CD14-positive monocyte (primary cell): ENCODE results near the gene ZNF101. TPM values are rescaled to one million over a fixed set of nuclear protein-coding genes. Genes with fewer than 3 reads are reported as not detected.
A peak's percentile ranks its signal among the peaks of the same experiment; 100 is the strongest.

Source experiments
- DNase-seq, 3 donors: peaks; one replicate each; pipeline ENCODE4 v3.0.0-alpha.2; 2011 to 2022
- H2AFZ ChIP-seq: 2 replicates; pipeline ENCODE4 v1.6.0; 2012; ENCODE audit warnings: mild to moderate bottlenecking, low read depth, low read length, inconsistent platforms; ENCODE audit not compliant: insufficient read depth, poor library complexity, severe bottlenecking
- H3K27ac ChIP-seq, 2 donors: 1 replicate in 1 of 2; 2 replicates in 1 of 2; pipeline ENCODE4 v1.5.1; 2012 to 2013; ENCODE audit warnings: low read length in 2 of 2, control low read depth in 1 of 2, inconsistent platforms in 1 of 2, low read depth in 1 of 2, mild to moderate bottlenecking in 1 of 2
- H3K27me3 ChIP-seq, 2 donors: one replicate each; pipeline versions ENCODE4 v1.6.0 to v1.6.1; 2011 to 2013; ENCODE audit warnings: low read length in 2 of 2; ENCODE audit not compliant: control insufficient read depth in 2 of 2, insufficient read depth in 2 of 2
- H3K36me3 ChIP-seq, 2 donors: replicated peaks in 1 of 2; 1 replicate in 1 of 2; 2 replicates in 1 of 2; pipeline versions ENCODE4 v1.5.1 to v1.6.1; 2012 to 2013; ENCODE audit warnings: low read length in 2 of 2, control low read depth in 1 of 2, inconsistent platforms in 1 of 2, mild to moderate bottlenecking in 1 of 2; ENCODE audit not compliant: insufficient read depth in 2 of 2, control insufficient read depth in 1 of 2
- H3K4me1 ChIP-seq, 2 donors: 1 replicate in 1 of 2; 2 replicates in 1 of 2; pipeline versions ENCODE4 v1.5.1 to v1.6.1; 2012 to 2013; ENCODE audit warnings: low read length in 2 of 2, control low read depth in 1 of 2, inconsistent platforms in 1 of 2, mild to moderate bottlenecking in 1 of 2, moderate library complexity in 1 of 2; ENCODE audit not compliant: insufficient read depth in 2 of 2, control insufficient read depth in 1 of 2
- H3K4me2 ChIP-seq: replicated peaks from 2 replicates; pipeline ENCODE3; 2012; ENCODE audit warnings: low read length, moderate library complexity, mild to moderate bottlenecking; ENCODE audit not compliant: poor library complexity, severe bottlenecking; ENCODE audit errors: extremely low read depth
- H3K4me3 ChIP-seq, 3 experiments: fragments of 200-600 bp in 1 of 3; sonication (generic) in 1 of 3; replicated peaks in 1 of 3; 1 replicate in 2 of 3; 2 replicates in 1 of 3; pipeline ENCODE4 v1.5.1; 2011 to 2013; ENCODE audit warnings: low read length in 3 of 3, mild to moderate bottlenecking in 3 of 3, control low read depth in 2 of 3, low read depth in 2 of 3, inconsistent platforms in 1 of 3, moderate library complexity in 1 of 3
- H3K79me2 ChIP-seq: 2 replicates; pipeline ENCODE4 v1.6.0; 2012; ENCODE audit warnings: mild to moderate bottlenecking, control low read depth, inconsistent platforms, low read length, moderate library complexity; ENCODE audit not compliant: insufficient read depth
- H3K9ac ChIP-seq: 2 replicates; pipeline ENCODE4 v1.6.0; 2017; ENCODE audit warnings: low read length, mild to moderate bottlenecking; ENCODE audit not compliant: insufficient read depth, poor library complexity, severe bottlenecking
- H3K9me3 ChIP-seq, 2 donors: replicated peaks in 1 of 2; 1 replicate in 1 of 2; 2 replicates in 1 of 2; pipeline versions ENCODE4 v1.5.1 to v1.6.1; 2012 to 2013; ENCODE audit warnings: low read length in 2 of 2, control low read depth in 1 of 2; ENCODE audit not compliant: control insufficient read depth in 1 of 2, insufficient read depth in 1 of 2
- H4K20me1 ChIP-seq: 2 replicates; pipeline ENCODE4 v1.6.0; 2012; ENCODE audit warnings: mild to moderate bottlenecking, low read length, control low read depth, moderate library complexity; ENCODE audit not compliant: insufficient read depth
- H3K27ac Mint-ChIP-seq, 7 donors: one replicate each; pipeline ENCODE4 v1.8.0; 2020; ENCODE audit warnings: mild to moderate bottlenecking in 7 of 7, mixed read lengths in 7 of 7, moderate library complexity in 6 of 7, inconsistent platforms in 2 of 7
- H3K27me3 Mint-ChIP-seq, 3 donors: one replicate each; pipeline ENCODE4 v1.8.0; 2021 to 2022; ENCODE audit warnings: low read depth in 3 of 3, mild to moderate bottlenecking in 3 of 3, mixed read lengths in 3 of 3, moderate library complexity in 3 of 3, inconsistent platforms in 1 of 3
- H3K36me3 Mint-ChIP-seq, 2 donors: one replicate each; pipeline ENCODE4 v1.8.0; 2020; ENCODE audit warnings: mixed read lengths in 2 of 2, inconsistent platforms in 1 of 2, mild to moderate bottlenecking in 1 of 2
- H3K4me1 Mint-ChIP-seq: one replicate; pipeline ENCODE4 v1.8.0; 2020; ENCODE audit warnings: mild to moderate bottlenecking, mixed read lengths
- H3K4me3 Mint-ChIP-seq, 2 donors: one replicate each; pipeline ENCODE4 v1.8.0; 2020; ENCODE audit warnings: mild to moderate bottlenecking in 2 of 2, mixed read lengths in 2 of 2, moderate library complexity in 1 of 2
- H3K9me3 Mint-ChIP-seq, 7 donors: one replicate each; pipeline ENCODE4 v1.8.0; 2020 to 2022; ENCODE audit warnings: mixed read lengths in 7 of 7, mild to moderate bottlenecking in 6 of 7, moderate library complexity in 6 of 7, inconsistent platforms in 2 of 7
- CTCF ChIP-seq: fragments of 200-600 bp; IDR thresholded peaks from one replicate; pipeline ENCODE4 v1.8.0; 2022; ENCODE audit warnings: antibody characterized with exemption, mild to moderate bottlenecking
- WGBS: methylation state at CpG from one replicate; pipeline ENCODE4 v1.1.5; 2013; ENCODE audit warnings: missing lambda C conversion rate; ENCODE audit not compliant: insufficient coverage; 5-methylcytosine and 5-hydroxymethylcytosine counted together
- intact Hi-C, 2 donors: fragments of 100-400 bp; cut with micrococcal nuclease; formaldehyde crosslinking; loops; one replicate each; pipeline versions ENCODE4 v1.15.0 to v1.15.1; 2023
- polyA plus RNA-seq, 3 donors: library from polyadenylated mRNA; depleted of rRNA in 1 of 3; unstranded in 2 of 3; stranded (reverse) in 1 of 3; fragments of 300-500 nt in 2 of 3; fragments of >200 nt in 1 of 3; fragmentation: Illumina TruSeq in 2 of 3; gene quantifications; 1 replicate in 2 of 3; 2 replicates in 1 of 3; pipeline ENCODE4 v1.2.3, GENCODE V29; 2012 to 2021

Gene ZNF101
- polyA plus RNA-seq, 3 donors, result 4.5 to 8.4 (median 5.5) TPM

- H3K36me3 ChIP-seq, result peaks cover 17 to 27% of the 10 kb centered on the region in 2 donors
- no peaks in the 10 kb centered on the region for H4K20me1 ChIP-seq
- peaks cover 59% of the 10 kb centered on the region for H3K79me2 ChIP-seq
- peak overlapping the region in 1 of 3 experiments; percentile 97 for H3K4me3 ChIP-seq
- no peak for DNase-seq
- no peak overlapping the region for H2AFZ ChIP-seq
- Mint-ChIP-seq H3K4me3 (peak overlapping the region in 1 of 2 donors; percentile 94), H3K27ac (peak overlapping the region in 1 of 7 donors; percentile 40), H3K27me3 (peaks cover 0 to 2% (median 0%) of the 10 kb centered on the region in 3 donors), H3K4me1 (peaks cover 19% of the 10 kb centered on the region), H3K9me3 (peaks cover 25 to 53% (median 43%) of the 10 kb centered on the region in 7 donors), H3K36me3 (peaks cover 29 to 44% of the 10 kb centered on the region in 2 donors)
- TF ChIP-seq CTCF, result no peak
- H3K4me2 ChIP-seq, result peak overlapping the region; percentile 99
- 97% methylated on average over 7 of the region's 10 CpGs for WGBS
- no peak overlapping the region for H3K9ac ChIP-seq
- H3K9me3 ChIP-seq, result peaks cover 34 to 47% of the 10 kb centered on the region in 2 donors
- H3K4me1 ChIP-seq, result peaks cover 13 to 22% of the 10 kb centered on the region in 2 donors
- no peaks in the 10 kb centered on the region for H3K27me3 ChIP-seq
- intact Hi-C loops, result loop anchor here (5.0 to 10.0 kb wide), 2 partner anchors 107 to 225 kb away; no protein-coding TSS in a partner anchor
- no peak overlapping the region for H3K27ac ChIP-seq
These were observed 1.5 kb downstream of the ZNF101 start for GRCh38 chr19:19670070-19670551.

GRCh38 chr19:19672816-19673215 lies 4.2 kb downstream of the ZNF101 start:
- H3K27me3 ChIP-seq, result no peaks in the 10 kb centered on the region
- Mint-ChIP-seq H3K36me3 (peaks cover 55 to 71% of the 10 kb centered on the region in 2 donors), H3K27me3 (peaks cover 0 to 1% (median 0%) of the 10 kb centered on the region in 3 donors), H3K9me3 (peaks cover 46 to 73% (median 70%) of the 10 kb centered on the region in 7 donors), H3K27ac (no peak overlapping the region), H3K4me1 (peaks cover 15% of the 10 kb centered on the region), H3K4me3 (no peak overlapping the region)
- 80% methylated on average over 1 of the region's 3 CpGs for WGBS
- no peak overlapping the region for H3K4me2 ChIP-seq
- no peak for DNase-seq
- peaks cover 85% of the 10 kb centered on the region for H3K79me2 ChIP-seq
- intact Hi-C loops, result loop anchor here (5.0 to 10.0 kb wide), 2 partner anchors 104 to 222 kb away; no protein-coding TSS in a partner anchor
- H3K27ac ChIP-seq, result no peak overlapping the region
- peaks cover 40 to 54% of the 10 kb centered on the region in 2 donors for H3K36me3 ChIP-seq
- no peak overlapping the region for H2AFZ ChIP-seq
- no peak overlapping the region for H3K4me3 ChIP-seq
- no peaks in the 10 kb centered on the region for H4K20me1 ChIP-seq
- no peak overlapping the region for H3K9ac ChIP-seq
- peaks cover 61 to 73% of the 10 kb centered on the region in 2 donors for H3K9me3 ChIP-seq
- TF ChIP-seq CTCF, result no peak
- peaks cover 13 to 17% of the 10 kb centered on the region in 2 donors for H3K4me1 ChIP-seq
